GM08714 (cell line): ENCODE measurements around the gene MAZ.
"Not testable (repeated sequence)": the region's sequence is repeated elsewhere in the genome, so short reads cannot be mapped to it uniquely, and the experiment has no call there.

ENCODE experiments used
- H3K4me3 ChIP-seq: fragments of 200-500 bp; sonication (Bioruptor generic); 2 replicates; pipeline ENCODE4 v1.5.1; 2014; ENCODE audit warnings: mild to moderate bottlenecking, low read length, inconsistent platforms
- ZNF274 ChIP-seq: IDR thresholded peaks from 2 replicates; pipeline ENCODE4 v1.6.1; 2012; ENCODE audit warnings: mild to moderate bottlenecking, low read depth, low read length

The MAZ gene

GRCh38 chr16:29818082-29818481 lies 11.8 kb downstream of the MAZ start:
- TF ChIP-seq ZNF274 = no peak
- H3K4me3 ChIP-seq = no peak overlapping the region

DNA sequence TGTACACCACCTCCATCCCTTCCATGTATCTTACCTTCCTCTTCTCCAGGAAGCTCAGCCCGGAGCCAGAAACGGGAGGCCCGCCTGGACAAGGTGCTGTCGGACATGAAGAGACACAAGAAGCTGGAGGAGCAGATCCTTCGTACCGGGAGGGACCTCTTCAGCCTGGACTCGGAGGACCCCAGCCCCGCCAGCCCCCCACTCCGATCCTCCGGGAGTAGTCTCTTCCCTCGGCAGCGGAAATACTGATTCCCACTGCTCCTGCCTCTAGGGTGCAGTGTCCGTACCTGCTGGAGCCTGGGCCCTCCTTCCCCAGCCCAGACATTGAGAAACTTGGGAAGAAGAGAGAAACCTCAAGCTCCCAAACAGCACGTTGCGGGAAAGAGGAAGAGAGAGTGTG lies 13.2 kb downstream of the MAZ start:
- TF ChIP-seq ZNF274 = no peak
- H3K4me3 ChIP-seq = no peak overlapping the region

- TF ChIP-seq ZNF274 = no peak
- peak within 1 kb of the TSS; percentile 71 for H3K4me3 ChIP-seq
These were observed 14.0 kb downstream of the MAZ start, which contains the start of gene MVP for GRCh38 chr16:29820271-29820701. TSS of gene MVP (plus strand) at chr16:29820462. CDS start at chr16:29830550, 10,088 bp downstream.

GRCh38 chr16:29820730-29821642 lies 14.7 kb downstream of the MAZ start:
- no peak for TF ChIP-seq ZNF274
- peak overlapping the region; percentile 71 for H3K4me3 ChIP-seq

- H3K4me3 ChIP-seq = peak overlapping the region; percentile 71; the same call in 1 of the 2 replicates
- no peak for TF ChIP-seq ZNF274
These were observed 15.3 kb downstream of the MAZ start for GRCh38 chr16:29821643-29822115.

GRCh38 chr16:29824589-29825144 lies 18.3 kb downstream of the MAZ start:
- TF ChIP-seq ZNF274 = no peak
- H3K4me3 ChIP-seq = no peak overlapping the region

DNA sequence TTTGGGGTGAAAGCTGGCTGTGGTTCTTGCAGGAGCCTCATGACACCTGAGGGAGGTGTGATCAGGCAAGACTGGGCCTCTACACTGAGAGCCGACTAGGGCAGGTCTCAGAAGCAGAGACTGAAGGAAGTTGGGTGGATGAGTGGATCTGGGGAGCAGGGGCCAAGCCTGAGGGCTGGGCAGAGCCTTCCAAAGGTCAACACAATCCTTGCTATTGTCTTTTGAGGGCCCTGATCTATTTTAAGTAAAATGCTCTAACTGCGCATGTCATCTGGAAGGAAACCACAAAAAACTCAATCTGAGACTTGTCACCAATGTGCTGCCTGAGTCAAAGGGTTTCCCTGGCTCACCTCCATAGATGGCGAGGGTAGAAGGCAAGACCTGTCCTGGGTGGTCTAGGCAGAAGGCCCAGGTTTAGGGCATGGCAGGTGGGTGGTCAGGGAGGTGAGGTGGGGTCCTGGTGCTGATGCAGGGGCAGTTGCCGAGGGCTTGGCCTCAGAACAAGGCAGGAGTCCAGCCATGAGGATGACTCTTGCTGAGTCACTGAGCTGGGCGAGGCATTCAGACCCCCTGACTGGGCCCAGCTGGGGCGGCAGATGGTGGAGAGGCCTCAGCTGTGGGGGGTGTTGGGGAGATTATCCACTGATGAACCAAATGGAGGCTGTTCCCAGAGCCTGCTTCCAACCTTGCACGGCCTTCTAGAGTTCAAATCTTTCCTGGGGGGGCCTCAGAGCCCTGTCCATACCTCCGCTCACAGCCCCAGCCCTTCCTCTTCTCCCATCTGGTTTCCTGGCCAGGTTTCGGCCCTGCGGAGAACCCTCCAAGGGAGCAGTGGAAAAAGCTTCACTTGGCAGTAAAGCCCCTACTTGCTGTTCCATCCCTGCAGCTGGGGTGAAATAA lies 19.1 kb downstream of the MAZ start:
- TF ChIP-seq ZNF274 = no peak
- no peak overlapping the region for H3K4me3 ChIP-seq

GRCh38 chr16:29826342-29826695 lies 20.0 kb downstream of the MAZ start:
- no peak overlapping the region for H3K4me3 ChIP-seq
- TF ChIP-seq ZNF274 = no peak

GRCh38 chr16:29830774-29831173 lies 24.4 kb downstream of the MAZ start:
- H3K4me3 ChIP-seq = no peak overlapping the region
- no peak for TF ChIP-seq ZNF274

- no peak overlapping the region for H3K4me3 ChIP-seq
- TF ChIP-seq ZNF274 = no peak
These were observed 25.2 kb downstream of the MAZ start for GRCh38 chr16:29831490-29831889.

DNA sequence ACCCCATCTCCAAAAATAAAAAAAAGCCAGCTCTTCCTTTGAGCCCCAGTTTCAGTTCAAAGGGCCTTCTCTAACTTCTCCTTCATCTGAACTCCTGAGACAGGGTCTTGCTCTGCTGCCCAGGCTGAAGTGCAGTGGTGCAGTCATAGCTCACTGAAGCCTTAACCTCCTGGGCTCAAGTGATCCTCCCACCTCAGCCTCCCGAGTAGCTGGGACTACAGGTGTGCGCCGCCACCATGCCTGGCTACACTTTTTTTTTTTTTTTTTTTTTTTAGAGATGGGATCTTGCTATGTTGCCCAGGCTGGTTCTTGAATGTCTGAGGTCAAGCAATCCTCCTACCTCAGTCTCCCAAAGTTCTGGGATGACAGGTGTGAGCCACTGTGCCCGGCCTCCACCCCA lies 26.9 kb downstream of the MAZ start:
- not testable (repeated sequence) for H3K4me3 ChIP-seq

- TF ChIP-seq ZNF274 = no peak
- H3K4me3 ChIP-seq = no peak overlapping the region
These were observed 27.8 kb downstream of the MAZ start for GRCh38 chr16:29834079-29834478.

DNA sequence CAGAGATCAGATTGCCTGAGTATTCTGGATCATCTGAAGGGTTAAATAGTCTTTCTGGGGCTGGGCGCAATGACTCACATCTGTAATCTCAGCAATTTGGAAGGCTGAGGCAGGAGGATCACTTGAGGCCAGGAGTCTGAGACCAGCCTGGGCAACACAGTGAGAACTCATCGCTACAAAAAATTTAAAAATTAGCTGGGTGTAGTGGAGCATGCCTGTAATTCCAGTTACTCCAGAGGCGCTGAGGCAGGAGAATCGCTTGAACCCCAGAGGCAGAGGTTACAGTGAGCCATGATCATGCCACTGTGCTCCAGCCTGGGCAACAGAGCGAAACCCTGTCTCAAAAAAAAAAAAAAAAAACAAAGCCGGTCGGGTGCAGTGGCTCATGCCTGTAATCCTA lies 29.6 kb downstream of the MAZ start:
- no peak for TF ChIP-seq ZNF274
- H3K4me3 ChIP-seq = no peak overlapping the region

DNA sequence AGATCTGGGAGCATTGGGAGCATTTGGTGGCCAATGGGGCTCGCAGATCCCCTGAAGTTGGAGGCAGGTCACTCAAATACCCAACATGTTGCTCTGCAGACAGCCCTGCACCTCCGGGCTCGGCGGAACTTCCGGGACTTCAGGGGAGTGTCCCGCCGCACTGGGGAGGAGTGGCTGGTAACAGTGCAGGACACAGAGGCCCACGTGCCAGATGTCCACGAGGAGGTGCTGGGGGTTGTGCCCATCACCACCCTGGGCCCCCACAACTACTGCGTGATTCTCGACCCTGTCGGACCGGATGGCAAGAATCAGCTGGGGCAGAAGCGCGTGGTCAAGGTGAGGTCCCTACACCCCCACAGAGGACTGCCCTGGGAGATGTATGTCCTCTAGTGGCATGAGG lies 30.3 kb downstream of the MAZ start:
- H3K4me3 ChIP-seq = no peak overlapping the region
- TF ChIP-seq ZNF274 = no peak

DNA sequence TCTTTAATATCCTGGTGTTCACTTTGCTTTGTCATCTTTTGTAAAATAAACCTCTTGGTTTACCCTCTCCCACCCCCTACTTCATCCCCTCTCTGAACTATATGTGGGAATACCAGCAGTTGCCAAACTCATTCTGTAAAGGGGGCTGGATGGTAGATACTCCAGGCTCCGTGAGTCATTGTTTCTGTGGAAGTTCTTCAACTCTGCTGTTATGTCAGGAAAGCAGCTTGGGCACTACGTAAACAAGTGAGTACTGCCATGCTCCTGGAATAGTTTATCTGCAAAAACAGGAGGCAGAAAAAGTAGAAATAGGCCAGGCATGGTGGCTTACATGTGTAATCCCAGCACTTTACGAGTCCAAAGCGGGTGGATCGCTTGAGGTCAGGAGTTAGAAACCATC lies 31.5 kb downstream of the MAZ start:
- no peak overlapping the region for H3K4me3 ChIP-seq
- TF ChIP-seq ZNF274 = no peak
